ENCODE data around the gene SIX3.

- TF ChIP-seq CTCF (conservative IDR thresholded peaks at IDR 0.05) (no peak), EZH2 (IDR thresholded peaks at IDR 0.05; ENCODE audit: low read depth) (no peak)
Measured at GRCh38 chr2:44909831-44910230, 31.7 kb upstream of the SIX3 start.

Data from PC-9 (cell line).